ENCODE measurements around the gene CDC27. TPM values are rescaled to one million over a fixed set of nuclear protein-coding genes. Genes with fewer than 3 reads are reported as not detected.
"Not testable (repeated sequence)": the region's sequence is repeated elsewhere in the genome, so short reads cannot be mapped to it uniquely, and the experiment has no call there.

The CDC27 gene
- total RNA-seq, 1 donor from 2014 or later: 72.1 TPM

DNA sequence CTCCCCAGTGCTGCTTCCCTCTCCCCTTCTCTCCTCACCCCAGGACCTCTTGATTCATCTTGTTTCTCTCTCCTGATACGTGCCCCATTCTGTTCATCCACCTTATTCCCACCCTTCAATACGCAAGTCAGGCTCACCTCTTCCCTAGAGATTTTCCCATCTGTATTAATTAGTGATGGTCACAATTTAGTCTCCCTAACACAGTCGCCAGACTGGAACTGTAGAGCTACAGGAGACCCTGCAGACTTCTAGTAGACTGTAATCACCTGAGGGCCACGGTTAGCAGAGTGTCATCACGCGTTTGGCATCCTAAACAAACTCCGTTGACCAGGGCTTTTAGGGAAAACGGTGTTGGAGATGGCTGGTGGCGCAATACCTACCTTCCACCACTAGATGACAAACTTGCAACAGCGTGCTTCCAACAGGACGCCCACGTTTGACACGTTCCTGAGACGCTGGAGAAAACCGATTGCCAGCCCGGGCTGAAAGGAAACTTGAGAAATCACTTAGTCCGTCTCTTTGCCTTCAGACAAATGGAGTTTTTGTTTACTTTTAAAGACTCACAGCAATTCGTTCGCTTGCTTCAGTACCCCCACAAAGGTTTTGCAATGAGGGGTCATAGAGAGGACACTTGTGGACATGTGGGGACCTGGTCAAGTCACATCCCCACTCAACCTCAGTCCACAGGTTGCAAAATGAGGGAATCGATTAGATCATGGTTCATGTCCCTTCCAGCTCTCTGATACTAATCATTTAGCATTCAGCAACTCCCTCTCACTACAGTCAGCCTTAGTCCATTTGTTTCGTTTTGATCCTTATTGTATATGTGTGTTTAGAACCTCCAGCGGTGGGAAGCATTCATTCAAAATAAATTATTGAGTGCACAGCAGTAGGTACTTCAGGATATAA is 40.7 kb upstream of the CDC27 start:
- DNase-seq (peak; percentile 83), ATAC-seq (peak; percentile 96)
- intact Hi-C loops (cut with DNase I): loop anchor here (10.0 kb wide), 1 partner anchor 85 kb away; no protein-coding TSS in a partner anchor
- Histone ChIP-seq H3K27ac (no peak overlapping the region), H3K36me3 (no peaks in the 10 kb centered on the region), H3K4me3 (no peak overlapping the region), H3K9me3 (no peaks in the 10 kb centered on the region), H3K4me1 (peaks cover 18% of the 10 kb centered on the region), H3K27me3 (no peaks in the 10 kb centered on the region)
- TF ChIP-seq, protein P1, sequence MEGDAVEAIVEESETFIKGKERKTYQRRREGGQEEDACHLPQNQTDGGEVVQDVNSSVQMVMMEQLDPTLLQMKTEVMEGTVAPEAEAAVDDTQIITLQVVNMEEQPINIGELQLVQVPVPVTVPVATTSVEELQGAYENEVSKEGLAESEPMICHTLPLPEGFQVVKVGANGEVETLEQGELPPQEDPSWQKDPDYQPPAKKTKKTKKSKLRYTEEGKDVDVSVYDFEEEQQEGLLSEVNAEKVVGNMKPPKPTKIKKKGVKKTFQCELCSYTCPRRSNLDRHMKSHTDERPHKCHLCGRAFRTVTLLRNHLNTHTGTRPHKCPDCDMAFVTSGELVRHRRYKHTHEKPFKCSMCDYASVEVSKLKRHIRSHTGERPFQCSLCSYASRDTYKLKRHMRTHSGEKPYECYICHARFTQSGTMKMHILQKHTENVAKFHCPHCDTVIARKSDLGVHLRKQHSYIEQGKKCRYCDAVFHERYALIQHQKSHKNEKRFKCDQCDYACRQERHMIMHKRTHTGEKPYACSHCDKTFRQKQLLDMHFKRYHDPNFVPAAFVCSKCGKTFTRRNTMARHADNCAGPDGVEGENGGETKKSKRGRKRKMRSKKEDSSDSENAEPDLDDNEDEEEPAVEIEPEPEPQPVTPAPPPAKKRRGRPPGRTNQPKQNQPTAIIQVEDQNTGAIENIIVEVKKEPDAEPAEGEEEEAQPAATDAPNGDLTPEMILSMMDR (IDR thresholded peaks at IDR 0.05): peak; percentile 97

DNA sequence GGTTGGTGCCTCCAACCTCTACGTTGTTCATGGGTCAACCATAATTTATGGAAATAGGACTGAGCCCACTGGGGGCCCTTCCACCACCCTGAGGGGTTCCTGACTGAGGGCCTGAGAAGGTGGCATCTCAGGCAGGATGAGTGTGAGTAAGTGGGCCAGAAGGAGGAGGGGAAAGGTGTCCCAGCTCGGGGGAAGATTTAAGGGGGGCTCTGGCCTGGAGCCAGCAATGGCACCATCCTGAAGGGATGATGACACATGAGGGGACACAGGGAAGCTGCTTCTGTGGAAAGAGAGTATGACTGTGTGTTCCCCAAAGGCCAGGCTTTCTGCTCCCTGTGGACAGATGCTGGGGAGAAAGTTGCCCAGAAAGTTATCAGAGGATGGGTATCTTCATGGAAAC is 38.8 kb upstream of the CDC27 start:
- Histone ChIP-seq H3K9me3 (no peaks in the 10 kb centered on the region), H3K27ac (no peak overlapping the region), H3K36me3 (no peaks in the 10 kb centered on the region), H3K4me1 (peaks cover 33% of the 10 kb centered on the region), H3K4me3 (no peak overlapping the region), H3K27me3 (no peaks in the 10 kb centered on the region)
- ATAC-seq: no peak
- TF ChIP-seq, protein P1 (IDR thresholded peaks at IDR 0.05): no peak
- no peak for DNase-seq
- intact Hi-C loops (cut with DNase I): no loop called here

DNA sequence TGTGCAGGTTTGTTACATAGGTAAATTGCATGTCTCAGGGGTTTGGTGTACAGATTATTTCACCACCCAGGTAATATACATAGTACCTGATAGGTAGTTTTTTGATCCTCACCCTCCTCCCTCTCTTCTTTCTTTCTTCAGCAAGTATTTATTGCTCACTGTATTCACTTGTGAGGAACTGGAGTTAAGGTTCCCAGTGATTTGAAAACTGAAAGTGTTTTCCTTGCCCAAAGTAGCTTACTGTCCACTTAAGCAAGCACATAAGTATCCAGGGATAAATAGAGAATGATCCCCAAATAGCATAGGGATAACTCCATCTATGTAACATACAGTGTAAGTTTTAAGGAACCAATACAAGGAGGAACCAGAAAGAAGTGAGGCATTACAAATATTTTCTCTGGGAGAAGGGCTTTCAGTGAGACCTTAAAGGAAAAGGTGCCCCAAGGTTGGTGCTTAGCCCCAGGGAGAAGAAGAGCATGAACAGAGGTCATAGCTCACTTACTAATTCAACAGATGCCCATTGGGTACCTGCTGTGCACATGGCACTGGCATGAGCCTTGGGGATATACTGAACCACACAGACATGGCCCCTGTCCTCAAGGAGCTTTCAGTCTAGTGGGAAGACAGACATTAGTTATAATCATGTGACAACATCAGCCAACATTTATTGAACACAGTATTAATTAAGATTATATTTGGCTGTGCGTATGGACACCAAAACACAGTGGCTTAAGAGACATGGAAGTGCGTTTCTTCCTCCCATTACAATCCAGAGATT is 37.0 kb upstream of the CDC27 start:
- peak overlapping the region; percentile 74 for H3K27ac ChIP-seq
- DNase-seq (no peak), ATAC-seq (no peak)
- H3K4me3 ChIP-seq: no peak overlapping the region
- H3K27me3 ChIP-seq: no peaks in the 10 kb centered on the region
- H3K36me3 ChIP-seq: no peaks in the 10 kb centered on the region
- intact Hi-C loops (cut with DNase I): no loop called here
- TF ChIP-seq, protein P1 (IDR thresholded peaks at IDR 0.05): no peak
- peaks cover 36% of the 10 kb centered on the region for H3K4me1 ChIP-seq
- no peaks in the 10 kb centered on the region for H3K9me3 ChIP-seq

DNA sequence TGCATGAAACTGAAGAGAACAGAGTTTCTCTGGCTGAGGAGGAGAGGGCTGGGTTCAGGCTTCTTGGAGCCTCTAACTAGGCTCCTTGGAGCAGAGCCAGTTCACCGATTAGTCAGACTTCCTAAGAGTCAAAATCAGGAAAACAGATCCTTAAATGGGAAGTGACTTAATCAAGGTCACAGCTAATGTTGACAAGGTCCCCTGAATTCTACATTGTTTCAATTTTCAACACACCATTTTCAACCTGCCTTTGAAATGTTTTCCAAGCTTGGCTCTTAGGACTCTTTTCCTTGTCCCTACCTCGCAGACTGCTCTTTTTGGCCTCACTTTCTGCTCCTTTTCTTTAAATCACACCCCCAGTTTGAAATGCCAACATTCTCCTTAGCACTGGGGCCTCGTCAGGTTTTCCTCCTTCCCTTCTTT is 36.4 kb upstream of the CDC27 start:
- DNase-seq: no peak
- H3K36me3 ChIP-seq: no peaks in the 10 kb centered on the region
- no peaks in the 10 kb centered on the region for H3K27me3 ChIP-seq
- H3K4me1 ChIP-seq: peaks cover 36% of the 10 kb centered on the region
- TF ChIP-seq, protein P1 (IDR thresholded peaks at IDR 0.05): no peak
- H3K9me3 ChIP-seq: no peaks in the 10 kb centered on the region
- intact Hi-C loops (cut with DNase I): no loop called here
- no peak overlapping the region for H3K4me3 ChIP-seq
- ATAC-seq: peak; percentile 44
- H3K27ac ChIP-seq: peak overlapping the region; percentile 74

DNA sequence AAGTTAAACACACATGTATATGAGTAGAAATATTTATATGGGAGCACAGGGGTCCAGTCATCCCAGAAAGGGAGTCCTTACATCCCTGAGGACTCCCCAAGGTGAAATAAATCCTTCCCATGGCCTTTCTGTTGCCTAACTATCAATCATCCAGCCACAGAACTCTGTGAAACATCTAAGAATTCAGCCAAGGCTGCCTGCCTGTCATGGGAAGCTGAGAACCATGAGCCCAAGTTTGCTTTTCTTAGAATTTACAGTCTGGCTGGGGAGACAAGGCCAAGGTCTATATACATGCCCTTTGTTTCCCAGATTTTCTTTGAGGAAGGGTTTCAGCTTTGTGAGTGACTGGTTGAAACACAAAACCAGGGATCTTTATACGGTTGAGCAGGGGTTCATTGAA is 35.9 kb upstream of the CDC27 start:
- TF ChIP-seq, protein P1 (IDR thresholded peaks at IDR 0.05): no peak
- Histone ChIP-seq H3K27me3 (no peaks in the 10 kb centered on the region), H3K4me1 (peaks cover 33% of the 10 kb centered on the region), H3K36me3 (no peaks in the 10 kb centered on the region), H3K9me3 (no peaks in the 10 kb centered on the region), H3K27ac (peak overlapping the region; percentile 74), H3K4me3 (no peak overlapping the region)
- intact Hi-C loops (cut with DNase I): no loop called here
- DNase-seq: no peak
- no peak for ATAC-seq

DNA sequence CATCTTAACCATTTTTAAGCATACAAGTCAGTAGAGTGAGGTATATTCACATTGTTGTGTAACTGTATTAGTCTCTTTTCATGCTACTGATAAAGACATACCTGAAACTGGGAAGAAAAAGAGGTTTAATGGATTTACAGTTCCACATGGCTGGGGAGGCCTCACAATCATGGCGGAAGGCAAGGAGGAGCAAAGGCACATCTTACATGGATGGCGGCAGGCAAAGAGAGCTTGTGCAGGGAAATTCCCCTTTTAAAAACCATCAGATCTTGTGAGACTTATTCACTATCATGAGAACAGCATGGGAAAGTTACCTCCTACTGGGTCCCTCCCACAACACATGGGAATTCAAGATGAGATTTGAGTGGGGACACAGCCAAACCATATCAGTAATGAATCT is 35.0 kb upstream of the CDC27 start:
- H3K4me3 ChIP-seq; DNase-seq; H3K36me3 ChIP-seq; intact Hi-C loops (cut with DNase I); H3K27me3 ChIP-seq; H3K9me3 ChIP-seq; ATAC-seq: not testable (repeated sequence)
- H3K27ac ChIP-seq: peak overlapping the region; percentile 26
- H3K4me1 ChIP-seq: peaks cover 32% of the 10 kb centered on the region

Measured in upper lobe of right lung (tissue), 1 donor.